ENCODE data around the gene FBL. TPM values are rescaled to one million over a fixed set of nuclear protein-coding genes. Genes with fewer than 3 reads are reported as not detected.
"Not testable (repeated sequence)": the region's sequence is repeated elsewhere in the genome, so short reads cannot be mapped to it uniquely, and the experiment has no call there.

The FBL gene
- total RNA-seq, 1 donor from 2014 or later, result 378 TPM

DNA sequence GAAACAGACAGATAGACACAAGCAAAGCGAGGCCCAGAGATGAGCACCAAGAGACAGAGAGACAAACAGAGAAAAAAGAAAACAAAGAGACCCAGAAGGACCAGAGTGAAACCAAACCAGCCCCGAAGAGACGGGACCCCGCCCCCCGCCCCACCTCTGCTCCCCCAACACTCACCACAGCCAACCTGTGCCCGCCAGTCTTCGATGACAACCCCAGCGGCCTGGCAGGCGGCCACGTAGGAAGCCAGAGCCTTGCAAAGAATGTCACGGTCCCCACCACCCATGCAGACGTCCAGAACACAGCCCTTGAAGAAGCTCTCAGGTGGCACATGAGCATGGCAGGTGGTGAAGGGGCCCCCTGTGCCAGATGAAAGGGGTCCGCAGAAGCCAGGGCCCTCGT is 31.3 kb upstream of the FBL start:
- DNase-seq (ENCODE audit: low read depth, low spot score), result not testable (repeated sequence)

DNA sequence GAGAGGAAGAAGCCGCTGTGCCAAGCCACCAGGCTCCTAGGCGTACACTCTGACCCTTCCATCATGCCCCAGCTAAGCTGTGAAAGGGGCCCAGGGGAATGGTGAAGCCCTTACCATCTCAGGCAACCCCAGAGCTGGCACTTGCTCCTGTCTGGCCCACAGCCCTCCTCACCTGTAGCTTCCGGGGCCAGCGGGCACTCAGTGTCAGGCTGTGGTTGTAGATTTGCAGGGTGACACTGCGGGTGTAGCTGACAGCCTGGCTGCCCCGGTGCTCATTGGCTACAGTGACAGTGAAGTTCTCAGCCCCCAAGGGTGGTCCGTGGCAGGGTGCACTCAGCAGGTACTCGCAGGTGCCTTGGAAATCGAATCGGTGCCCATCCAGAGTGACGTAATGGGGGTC is 30.3 kb upstream of the FBL start:
- not testable (repeated sequence) for DNase-seq (ENCODE audit: low read depth, low spot score)

DNA sequence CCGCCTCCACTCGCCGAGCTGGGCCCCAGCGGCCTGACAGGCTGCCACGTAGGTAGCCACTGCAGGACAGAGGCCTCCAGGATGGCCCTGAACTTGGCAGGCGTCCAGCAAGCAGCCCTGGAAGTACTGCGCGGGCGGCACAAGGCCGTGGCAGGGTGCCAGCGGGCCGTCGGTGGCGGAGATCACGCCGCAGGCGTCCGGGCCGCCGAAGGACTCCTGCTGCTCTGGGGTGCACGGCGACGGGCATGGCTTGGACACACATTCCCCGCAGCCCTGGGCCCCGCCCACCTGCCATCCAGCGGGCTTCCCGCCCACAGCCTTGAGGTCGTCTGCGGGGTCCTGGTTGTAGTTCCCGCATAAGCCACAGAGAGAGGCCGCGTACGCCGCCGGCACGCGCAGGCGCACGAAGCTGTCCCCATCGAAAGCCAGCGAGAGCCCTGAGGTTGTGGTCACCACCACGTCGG is 29.3 kb upstream of the FBL start:
- DNase-seq (ENCODE audit: low read depth, low spot score), result not testable (repeated sequence)

- DNase-seq (ENCODE audit: low read depth, low spot score), result no peak
Measured at GRCh38 chr19:39874404-39874803, 28.2 kb upstream of the FBL start.

GRCh38 chr19:39873385-39873784 is 27.2 kb upstream of the FBL start:
- DNase-seq (ENCODE audit: low read depth, low spot score), result no peak

DNA sequence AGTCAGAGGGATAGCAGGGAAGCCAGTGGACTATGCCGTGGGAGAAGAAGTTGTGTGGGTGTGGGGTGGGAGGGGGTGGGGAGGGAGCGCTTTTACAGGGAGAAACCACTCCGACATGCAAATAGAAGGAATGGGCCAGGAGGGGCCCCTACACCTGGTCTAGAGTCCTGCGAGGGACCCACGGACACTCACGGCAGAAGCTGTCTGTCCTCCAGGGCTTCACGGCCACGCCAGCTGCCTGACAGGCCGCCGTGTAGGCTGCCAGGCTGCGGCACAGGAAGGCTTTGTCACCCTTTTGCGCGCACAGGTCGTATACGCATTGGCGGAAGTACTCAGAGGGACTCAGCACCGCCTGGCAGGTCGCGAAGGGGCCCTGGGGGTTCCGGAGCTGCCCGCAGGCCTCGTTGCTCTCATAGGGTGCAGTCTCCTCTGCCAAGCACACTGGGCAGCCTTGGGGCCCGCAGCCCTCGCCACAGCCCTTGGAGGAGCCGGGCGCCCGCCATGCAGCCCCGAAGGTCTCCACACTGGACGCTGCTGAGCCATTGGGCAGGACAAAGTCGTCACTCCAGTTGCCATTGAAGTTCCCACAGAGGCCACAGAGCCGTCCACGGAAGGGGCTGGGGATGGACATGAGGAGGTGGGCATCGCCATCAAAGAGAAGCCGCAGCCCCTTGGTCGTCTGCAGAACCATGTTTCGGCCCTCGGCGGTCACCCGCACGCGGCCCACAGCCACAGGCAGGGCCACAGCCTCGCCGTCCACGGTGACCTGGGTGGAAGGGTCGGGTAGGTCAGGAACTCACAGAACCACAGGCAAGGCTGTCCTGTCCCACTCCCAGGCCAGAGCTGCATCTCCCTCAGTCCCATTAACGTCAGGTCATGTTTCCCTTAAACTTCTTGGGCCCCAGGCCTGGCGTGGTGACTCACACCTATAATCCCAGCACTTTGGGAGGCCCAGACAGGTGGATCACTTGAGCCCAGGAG is 26.0 kb upstream of the FBL start:
- no peak for DNase-seq (ENCODE audit: low read depth, low spot score)

- DNase-seq (ENCODE audit: low read depth, low spot score), result no peak
Measured at GRCh38 chr19:39871362-39871761, 25.2 kb upstream of the FBL start.

- no peak for DNase-seq (ENCODE audit: low read depth, low spot score)
Measured at GRCh38 chr19:39870171-39870971, 24.2 kb upstream of the FBL start.

GRCh38 chr19:39867952-39868351 is 21.8 kb upstream of the FBL start:
- DNase-seq (ENCODE audit: low read depth, low spot score), result no peak

- no peak for DNase-seq (ENCODE audit: low read depth, low spot score)
Measured at GRCh38 chr19:39867133-39867532, 21.0 kb upstream of the FBL start.

- no peak for DNase-seq (ENCODE audit: low read depth, low spot score)
Measured at GRCh38 chr19:39865953-39866352, 19.8 kb upstream of the FBL start.

- no peak for DNase-seq (ENCODE audit: low read depth, low spot score)
Measured at GRCh38 chr19:39865186-39865585, 19.0 kb upstream of the FBL start.

GRCh38 chr19:39864118-39864517 is 17.9 kb upstream of the FBL start:
- no peak for DNase-seq (ENCODE audit: low read depth, low spot score)

GRCh38 chr19:39858541-39858940 is 12.4 kb upstream of the FBL start:
- DNase-seq (ENCODE audit: low read depth, low spot score), result peak; percentile 65

DNA sequence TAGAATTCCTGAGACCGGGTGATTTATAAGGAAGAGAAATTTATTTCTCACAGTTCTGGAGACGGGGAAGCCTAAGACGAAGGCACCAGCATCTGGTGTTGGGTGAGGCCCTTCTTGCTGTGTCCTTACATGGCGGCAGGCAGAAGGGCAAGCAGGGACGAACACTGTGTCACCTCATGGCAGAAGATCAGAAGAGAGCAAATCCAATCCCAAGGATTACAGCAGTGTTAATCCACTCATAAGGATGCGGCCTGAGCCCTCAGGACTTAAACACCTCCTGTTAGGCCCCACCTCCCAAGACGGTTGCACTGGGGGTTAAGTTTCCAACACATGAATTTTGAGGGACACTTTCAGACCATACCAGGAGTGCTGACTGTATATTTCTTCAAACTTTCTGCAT is 6.7 kb upstream of the FBL start:
- no peak for DNase-seq (ENCODE audit: low read depth, low spot score)

- DNase-seq (ENCODE audit: low read depth, low spot score), result no peak
Measured at GRCh38 chr19:39850892-39851291, 4.7 kb upstream of the FBL start.

DNA sequence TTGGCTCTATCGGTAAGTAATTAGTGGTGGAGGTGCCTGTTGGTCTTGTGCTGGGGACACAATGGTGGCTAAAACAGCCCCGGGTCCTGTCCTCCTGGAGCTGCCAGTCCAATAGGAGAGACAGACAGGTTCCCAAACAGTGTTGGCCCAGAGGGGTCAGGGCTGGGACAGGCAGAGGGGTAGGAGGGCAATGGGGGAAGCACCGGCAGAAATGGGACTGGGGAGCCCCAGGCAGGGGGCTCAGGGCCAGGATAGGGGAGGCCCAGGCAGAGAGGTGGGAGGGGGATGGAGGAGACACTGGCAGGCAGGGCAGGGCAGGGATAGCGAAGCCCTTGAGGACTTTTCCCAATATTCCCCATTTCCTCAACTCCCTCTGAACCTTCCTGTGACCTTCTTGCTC is 2.2 kb upstream of the FBL start:
- DNase-seq (ENCODE audit: low read depth, low spot score), result no peak

DNA sequence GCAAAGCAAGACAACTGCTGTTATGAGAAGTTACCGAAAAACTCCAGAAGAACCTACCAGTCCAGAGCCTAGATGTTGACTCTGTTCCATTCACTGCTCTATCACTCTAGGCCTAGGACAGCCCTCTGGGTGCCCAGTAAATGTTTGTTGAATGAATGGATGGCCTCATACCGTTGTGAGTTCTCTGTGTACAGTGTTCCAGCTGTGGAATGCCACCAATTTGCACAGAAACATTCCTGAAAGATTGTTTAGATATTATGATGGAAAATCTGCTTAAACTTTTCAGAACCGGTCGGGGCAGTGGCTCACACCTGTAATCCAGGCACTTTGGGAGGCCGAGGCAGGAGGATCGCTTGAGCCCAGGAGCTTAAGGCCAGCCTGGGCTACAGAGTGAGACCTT is 1.3 kb upstream of the FBL start:
- DNase-seq (ENCODE audit: low read depth, low spot score), result no peak

DNA sequence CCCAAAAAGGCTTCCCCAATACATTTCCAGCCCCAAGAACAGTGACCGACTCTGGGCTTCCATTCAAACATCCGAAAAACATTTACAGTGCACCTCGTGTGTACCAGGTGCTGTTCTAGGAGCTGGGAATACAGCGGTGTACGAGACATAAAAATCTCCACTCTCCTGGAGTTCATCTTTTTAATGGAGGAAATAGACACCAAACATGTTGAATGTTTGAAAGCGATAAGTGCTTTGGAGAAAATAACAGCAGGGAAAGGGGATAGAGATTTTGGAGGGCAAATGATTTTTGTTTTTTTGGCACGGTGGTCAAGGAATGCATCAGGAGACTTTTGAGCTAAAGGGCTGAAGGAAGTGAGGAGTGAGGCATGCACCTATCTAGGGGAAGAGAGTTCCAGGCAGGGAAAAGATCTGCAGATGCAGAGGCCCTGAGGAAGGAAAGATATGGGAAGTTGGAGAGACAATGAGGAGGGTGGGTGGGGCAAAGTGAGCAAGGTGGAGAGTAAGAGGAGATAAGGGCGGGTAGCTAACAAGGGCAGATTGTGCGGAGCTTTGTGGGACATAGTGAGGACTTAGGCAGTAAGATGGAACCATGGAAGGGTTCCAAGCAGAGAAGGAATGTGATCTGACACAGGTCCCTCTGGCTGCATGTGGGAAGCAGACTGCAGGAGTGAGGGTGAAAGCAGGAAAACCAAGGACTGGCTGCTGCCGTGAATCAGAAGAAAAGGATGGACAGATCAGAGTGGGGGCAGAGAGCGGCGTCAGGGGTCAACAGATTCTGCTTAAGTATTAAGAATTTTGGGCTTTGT is 703 bp upstream of the FBL start:
- no peak for DNase-seq (ENCODE audit: low read depth, low spot score)

GRCh38 chr19:39845584-39845932 is 621 bp downstream of the FBL start:
- no peak for DNase-seq (ENCODE audit: low read depth, low spot score)

DNA sequence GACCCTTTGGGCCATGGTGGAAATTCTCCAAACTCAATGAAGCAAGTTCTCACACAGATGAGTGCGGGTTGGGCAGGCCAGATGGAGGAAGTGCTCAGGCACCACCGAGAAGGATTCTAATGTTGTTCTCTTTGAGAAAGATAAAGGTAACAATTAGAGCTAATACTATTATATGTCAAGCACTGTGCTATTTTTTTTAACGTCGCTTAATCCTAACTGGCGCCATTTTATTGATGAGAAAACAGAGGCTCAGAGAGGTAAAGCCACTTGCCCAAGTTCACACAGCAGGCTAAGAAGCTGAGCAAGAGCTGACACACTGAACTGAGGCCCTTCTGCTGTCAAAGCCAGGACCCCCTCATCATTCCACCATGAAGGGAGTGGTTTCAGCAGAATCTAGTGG is 1.0 kb downstream of the FBL start:
- no peak for DNase-seq (ENCODE audit: low read depth, low spot score)
